LoVo (cell line): ENCODE results near the gene CPTP.

Source experiments
- DNase-seq: peaks from one replicate; pipeline ENCODE4 v3.0.0-alpha.2; 2016; ENCODE audit warnings: low spot score

The CPTP gene

DNA sequence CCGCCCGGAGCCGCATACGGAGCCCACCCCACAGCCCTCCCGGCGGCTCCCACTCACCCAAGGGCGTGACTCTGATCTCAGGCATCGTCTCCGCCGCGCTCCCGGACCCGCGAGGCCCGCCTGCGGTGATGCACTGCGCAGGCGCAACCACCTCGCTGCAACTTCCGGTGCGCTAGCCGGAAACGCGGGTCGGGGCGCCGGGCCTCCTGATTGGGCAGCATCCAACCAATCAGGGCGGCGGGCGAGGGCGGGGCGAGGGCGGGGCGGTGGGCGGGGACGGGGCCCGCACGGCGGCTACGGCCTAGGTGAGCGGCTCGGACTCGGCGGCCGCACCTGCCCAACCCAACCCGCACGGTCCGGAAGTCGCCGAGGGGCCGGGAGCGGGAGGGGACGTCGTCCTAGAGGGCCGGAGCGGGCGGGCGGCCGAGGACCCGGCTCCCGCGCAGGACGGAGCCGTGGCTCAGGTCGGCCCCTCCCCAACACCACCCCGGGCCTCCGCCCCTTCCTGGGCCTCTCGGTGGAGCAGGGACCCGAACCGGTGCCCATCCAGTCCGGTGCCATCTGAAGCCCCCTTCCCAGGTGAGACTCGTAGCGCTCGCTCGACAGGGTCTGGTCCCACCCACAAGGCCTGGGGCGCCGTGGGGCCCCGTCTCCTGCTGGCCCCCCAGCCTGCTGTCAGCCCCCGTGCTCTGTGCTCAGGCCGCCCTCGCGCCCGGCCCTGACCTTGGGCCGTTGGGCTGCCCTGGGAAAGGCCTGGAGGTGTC, at the start of gene CPTP, which contains the start of gene INTS11:
CPTP (plus strand) TSS at position 279 of the 764 bp plus-strand sequence. CDS start 2,109 bp downstream, outside the sequence.
INTS11 (minus strand) TSS at position 137 of the 764 bp plus-strand sequence; CDS start at position 85, 52 bp downstream.
- peak; percentile 94 for DNase-seq

DNA sequence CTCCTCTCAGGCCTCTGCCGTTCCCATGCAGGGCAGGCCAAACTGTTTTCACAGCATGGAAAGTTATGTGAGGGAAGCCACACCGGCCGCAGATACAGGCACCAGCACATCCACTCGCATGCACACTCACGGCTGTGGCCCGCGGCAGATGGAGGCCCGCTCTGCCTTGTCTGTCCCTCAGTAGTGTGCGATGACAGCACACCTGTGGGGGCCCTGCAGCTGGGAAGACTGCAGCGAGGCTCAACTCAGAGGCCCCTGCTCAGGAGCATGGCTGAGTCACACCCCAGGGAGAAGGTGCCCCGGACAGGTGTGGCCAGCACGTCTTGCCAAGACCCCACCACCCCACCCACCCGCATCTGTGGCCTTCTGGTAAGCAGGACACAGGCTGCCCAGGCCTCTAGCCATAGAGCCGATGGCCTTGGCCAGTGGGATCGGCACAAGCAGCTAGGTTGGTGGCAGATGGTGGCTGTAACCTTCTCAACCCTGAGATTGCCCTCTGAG, 49.6 kb upstream of the CPTP start:
- DNase-seq = no peak

DNA sequence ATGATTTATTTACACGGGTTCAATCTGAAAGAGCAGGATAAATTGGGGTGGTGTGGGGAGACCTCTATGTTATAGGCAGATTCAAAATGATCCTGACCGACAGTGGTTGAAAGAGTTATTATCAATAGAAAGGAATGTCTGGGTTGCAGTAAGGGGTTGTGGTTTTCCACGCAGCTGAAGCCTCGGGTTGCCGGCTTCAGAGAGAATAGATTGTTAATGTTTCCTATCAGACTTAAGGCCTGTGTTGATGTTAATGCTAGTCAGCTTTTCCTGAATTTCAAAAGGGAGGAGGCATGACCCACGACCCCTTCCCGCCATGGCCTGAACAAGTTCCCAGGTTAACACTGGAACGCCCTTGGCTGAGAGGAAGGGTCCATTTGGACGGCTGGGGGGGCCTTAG, 48.8 kb upstream of the CPTP start:
- DNase-seq = no peak

DNA sequence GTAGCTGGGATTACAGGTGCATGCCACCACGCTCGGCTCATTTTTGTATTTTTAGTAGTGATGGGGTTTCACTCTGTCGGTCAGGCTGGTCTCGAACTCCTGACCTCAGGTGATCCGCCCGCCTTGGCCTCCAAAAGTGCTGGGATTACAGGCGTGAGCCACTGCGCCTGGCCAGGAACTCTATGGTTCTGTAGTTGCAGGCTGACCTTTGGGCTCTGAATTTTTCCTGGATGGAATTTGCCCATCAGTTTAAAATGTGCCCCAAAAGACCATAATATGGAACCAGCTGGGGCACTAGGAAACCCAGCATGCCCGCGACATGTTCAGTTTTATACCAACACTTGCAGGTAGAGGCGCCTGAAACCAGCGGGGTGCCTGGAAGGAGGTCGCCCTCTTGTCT, 46.0 kb upstream of the CPTP start:
- DNase-seq = no peak

DNA sequence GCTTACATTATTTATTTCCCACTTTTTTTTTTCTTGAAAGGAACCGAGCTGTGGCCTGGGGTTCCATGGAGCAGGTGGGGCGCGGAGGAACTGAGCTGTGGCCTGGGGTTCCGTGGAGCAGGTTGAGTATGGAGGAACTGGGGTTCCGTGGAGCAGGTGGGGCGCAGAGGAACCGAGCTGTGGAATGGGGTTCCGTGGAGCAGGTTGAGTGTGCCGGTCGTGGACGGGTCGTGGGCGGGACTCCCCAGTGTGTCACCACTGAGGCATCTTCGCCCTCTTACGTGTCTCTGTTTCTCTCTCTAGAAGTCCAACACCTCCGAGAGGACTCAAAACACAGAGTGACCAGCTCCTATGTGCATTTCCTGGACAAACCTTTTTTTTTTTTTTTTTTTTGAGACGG, 45.6 kb upstream of the CPTP start:
- no peak for DNase-seq

DNA sequence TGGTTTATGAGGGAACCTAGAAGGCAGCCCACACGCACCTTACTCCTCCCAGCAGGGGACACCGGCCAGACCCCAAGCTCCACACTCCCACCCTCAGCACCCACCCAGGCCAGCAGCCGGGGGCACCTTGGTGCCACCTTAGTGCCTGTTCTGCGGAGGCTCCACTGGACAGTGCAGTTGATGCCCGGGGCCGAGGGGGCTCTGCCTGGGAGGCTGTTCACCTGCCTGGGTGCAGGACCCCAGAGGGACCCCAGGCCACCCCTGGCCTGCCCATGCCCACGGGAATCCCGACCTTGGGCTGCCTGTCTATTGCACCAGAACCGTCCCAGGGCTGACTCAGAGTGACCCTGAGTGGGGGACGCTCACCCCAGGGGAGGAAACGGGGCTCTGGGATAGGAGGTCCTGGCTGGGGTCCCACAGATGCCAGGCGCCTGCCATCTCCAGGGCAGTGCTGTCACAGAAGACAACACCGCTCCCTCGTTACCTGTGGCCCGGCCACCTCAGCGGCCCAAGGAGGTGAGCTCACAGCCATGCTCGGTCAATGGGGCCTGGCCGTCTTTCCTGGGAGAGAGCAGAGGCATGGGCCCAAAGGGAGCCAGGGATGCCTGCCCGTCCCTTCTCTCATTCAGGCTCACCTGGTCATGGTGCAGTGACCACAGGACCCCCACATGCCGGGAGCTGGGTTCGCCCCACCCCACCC, 43.7 kb upstream of the CPTP start:
- no peak for DNase-seq

DNA sequence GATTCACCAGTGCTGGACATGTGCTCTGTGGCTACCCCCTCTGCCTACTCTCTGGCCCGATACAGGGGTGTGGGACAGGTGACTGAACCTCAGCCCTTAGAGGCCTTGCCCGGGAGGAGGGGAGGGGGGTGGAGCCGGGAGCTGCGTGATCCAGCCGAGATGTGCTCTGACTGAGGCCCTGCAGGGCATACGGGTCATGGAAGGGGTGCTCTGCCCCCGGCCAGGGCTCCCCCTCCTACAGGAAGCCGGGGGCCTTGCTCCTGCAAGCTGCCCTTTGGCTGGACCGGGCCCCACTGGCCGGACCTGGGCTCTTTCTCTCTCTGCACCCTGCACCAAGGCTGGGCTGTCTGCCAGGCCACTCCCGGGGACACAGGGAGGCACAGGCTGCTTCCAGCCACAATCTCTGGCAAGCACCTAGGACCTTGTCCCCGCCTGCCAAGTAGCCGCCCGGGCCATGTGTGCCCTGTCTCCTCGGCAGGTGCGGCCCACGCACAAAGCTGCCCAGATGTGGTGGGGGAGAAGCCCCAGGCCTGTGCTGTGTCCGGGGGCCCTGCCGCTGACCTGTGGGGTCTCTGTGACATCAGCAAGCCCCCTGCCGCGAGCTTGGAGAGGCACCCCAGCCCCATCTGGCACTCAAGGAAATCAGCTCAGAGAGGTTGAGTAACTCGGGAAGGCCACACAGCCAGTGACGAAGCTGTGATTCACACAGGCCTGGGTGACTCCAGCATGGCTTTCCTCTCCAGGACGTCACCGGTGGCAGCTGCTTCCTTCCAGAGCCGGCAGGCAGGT, 42.9 kb upstream of the CPTP start:
- DNase-seq = no peak

DNA sequence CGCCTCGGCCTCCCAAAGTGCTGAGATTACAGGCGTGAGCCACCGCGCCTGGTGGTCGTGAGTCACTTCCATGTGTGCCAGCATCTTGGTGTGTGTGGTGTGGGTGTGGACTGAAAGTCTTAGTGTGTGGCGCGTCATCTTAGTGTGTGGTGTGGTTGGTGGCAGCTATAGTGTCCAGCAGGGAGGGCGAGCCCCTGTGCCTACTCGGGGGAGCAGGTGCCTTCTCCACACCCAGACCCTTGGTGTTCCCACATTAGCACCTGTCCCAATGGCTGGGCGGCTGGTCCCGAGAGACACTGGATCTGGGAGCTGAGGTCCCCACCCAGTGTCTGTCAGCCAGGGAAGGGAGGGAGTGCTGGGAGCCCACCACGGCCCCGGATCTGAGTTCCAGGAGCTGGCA, 41.6 kb upstream of the CPTP start:
- no peak for DNase-seq

DNA sequence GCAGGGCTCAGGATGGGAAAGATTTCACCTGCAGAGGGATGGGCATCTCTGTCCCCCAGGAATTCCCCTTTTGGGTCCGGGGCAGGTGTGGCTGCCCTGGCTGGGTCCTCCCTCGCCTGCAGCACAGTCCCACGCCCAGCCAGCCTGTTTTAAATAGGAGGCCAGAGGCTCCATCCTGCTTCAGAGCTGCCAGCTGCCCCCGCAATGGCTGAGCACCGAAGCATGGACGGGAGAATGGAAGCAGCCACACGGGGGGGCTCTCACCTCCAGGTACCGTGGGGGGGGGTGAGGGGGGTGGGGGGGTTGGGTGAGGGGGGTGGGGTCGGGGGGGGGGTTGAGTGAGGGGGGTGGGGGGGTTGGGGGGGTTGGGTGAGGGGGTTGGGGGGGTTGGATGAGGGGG, 40.8 kb upstream of the CPTP start:
- DNase-seq = no peak

DNA sequence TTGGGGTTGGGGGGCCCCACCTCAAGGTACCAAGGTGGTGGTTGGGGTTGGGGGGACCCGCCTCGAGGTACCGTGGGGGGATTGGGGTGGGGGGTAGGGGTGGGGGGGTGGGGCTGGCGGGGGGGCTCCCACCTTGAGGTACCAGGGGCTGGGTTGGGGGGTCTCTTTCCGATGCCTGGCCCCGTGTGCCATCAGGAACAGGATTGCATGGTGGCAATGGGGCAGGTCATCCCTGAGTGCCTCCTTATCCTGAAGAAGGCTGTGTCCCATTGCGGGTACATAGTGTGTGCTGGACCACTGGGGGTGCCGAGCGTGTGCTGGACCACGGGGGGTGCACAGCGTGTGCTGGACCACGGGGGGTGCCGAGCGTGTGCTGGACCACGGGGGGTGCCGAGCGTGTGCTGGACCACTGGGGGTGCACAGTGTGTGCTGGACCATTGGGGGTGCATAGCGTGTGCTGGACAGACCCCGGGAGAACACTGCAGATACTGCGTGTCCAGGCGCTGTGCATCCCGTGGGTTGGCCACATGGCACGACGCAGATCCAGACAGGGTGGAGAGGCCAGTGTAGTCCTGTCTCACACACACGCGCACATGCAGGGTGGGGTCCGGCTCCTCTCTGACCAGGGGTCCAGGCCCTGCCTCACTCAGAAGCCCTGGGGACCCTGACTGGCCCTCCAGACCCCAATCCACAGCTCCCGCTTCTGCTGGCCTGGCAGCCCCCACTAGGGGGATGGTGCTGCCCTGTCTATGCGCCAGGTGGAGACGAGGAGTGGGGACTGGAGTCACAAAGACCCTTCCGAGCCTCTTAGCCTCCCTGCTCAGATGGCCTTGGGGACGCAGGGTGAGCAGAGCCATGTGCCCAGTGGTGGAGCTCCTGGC, 40.1 kb upstream of the CPTP start:
- DNase-seq = no peak

DNA sequence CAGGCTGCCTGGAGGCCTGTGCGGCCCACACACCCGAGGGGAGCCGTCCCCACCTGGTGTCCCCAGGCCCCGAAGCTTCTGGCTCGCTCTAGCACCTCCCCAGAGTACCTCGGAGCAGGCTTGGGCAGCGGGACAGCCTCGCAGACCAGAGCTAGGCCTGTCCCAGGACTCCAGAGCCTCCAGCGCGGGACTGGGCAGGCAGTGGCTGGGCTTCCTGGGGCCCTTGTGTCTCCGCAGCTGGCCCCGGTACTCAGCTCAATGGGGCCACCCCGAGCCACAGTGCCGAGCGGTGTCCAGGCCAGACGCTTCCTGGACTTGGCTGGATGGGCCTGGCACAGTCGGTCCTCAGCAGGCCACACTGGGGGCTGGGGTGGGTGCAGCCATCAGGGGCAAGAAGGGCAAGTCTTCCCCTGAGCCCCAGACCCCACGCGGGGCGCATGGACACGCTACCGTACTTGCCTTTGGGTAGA, 39.5 kb upstream of the CPTP start:
- no peak for DNase-seq

DNA sequence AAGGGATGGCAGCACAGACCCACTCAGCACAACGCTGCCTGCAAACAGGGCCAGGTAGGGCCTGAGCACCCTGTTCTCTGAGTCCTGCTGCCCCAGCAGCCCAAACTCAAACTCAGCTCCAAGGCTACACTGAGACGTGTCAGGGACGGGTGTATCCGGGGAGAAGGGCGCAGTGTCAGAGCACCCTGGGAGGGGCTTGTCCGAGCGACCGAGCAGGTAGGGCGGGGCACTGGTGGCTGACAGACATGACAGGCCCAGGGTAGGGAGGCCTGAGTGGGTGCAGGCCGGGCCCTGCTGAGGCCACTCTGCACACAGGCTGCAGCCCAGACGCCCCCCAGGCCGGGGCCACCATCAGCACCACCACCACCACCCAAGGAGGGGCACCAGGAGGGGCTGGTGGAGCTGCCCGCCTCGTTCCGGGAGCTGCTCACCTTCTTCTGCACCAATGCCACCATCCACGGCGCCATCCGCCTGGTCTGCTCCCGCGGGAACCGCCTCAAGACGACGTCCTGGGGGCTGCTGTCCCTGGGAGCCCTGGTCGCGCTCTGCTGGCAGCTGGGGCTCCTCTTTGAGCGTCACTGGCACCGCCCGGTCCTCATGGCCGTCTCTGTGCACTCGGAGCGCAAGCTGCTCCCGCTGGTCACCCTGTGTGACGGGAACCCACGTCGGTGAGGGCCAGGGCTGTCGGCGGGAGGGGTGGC, 38.8 kb upstream of the CPTP start:
- DNase-seq = no peak

DNA sequence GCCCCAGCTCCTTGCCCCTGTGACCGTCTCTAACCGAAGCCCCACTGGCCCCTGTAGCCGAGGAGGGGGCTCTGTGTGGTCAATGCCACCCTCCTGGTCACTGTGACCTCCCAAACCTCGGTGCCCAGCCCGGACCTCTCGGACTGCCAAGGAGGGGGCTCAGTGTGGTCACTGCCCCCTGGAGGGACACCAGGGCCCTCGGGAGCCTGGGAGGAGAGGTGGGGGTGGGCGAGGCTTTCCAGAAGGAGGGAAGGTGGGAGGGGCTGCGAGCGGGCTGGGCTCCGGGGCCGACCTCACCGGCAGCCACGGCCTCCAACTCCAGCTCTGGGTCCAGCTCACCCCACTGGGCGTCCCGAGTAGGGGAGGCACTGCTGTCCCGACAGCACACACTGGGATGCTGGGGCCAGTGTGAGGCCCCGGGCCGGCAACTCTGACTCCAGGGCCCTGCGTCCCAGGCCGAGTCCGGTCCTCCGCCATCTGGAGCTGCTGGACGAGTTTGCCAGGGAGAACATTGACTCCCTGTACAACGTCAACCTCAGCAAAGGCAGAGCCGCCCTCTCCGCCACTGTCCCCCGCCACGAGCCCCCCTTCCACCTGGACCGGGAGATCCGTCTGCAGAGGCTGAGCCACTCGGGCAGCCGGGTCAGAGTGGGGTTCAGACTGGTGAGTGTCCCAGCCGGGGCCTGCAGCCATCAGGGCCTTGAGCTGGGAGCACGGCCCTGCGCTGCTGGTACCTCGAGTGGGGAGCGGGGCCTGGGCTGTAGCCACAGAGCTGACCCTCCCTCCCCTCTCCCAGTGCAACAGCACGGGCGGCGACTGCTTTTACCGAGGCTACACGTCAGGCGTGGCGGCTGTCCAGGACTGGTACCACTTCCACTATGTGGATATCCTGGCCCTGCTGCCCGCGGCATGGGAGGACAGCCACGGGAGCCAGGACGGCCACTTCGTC, 38.0 kb upstream of the CPTP start:
- no peak for DNase-seq

DNA sequence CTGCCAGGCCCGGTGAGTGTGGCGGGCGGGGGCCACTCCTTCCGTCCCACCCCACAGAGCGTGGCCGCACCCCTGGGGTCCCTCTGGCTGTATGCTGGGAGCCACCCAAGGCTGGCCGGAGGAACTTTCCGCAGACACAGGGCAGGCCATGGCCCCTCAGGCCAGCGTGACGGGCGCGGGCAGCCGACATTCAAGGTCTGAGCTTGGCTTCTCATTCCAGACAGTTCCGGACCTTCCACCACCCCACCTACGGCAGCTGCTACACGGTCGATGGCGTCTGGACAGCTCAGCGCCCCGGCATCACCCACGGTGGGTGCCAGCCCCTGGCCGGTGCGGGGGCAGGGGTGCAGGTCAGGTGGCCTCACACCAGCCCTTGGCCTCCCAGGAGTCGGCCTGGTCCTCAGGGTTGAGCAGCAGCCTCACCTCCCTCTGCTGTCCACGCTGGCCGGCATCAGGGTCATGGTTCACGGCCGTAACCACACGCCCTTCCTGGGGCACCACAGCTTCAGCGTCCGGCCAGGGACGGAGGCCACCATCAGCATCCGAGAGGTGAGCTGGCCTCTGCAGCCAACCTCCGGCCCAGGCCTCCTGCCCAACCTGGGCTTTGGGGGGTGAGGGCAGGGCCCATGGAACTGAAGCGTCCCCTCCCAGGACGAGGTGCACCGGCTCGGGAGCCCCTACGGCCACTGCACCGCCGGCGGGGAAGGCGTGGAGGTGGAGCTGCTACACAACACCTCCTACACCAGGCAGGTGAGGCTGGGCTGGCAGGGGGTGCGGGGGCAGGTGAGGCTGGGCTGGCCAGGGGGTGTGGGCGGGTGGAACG, 37.1 kb upstream of the CPTP start:
- DNase-seq = no peak

DNA sequence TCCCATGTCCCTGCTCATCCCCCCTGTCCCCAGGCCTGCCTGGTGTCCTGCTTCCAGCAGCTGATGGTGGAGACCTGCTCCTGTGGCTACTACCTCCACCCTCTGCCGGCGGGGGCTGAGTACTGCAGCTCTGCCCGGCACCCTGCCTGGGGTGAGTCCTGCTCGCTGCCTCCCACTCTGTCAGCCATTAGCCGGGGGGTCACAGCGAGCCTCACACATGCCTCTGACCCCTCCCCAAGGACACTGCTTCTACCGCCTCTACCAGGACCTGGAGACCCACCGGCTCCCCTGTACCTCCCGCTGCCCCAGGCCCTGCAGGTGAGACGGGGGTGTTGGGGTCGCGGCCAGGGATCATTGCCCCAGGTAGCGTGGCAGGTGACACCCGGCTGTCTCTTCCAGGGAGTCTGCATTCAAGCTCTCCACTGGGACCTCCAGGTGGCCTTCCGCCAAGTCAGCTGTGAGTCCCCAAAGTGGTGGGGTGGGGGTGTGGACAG, 34.3 kb upstream of the CPTP start:
- DNase-seq = no peak

DNA sequence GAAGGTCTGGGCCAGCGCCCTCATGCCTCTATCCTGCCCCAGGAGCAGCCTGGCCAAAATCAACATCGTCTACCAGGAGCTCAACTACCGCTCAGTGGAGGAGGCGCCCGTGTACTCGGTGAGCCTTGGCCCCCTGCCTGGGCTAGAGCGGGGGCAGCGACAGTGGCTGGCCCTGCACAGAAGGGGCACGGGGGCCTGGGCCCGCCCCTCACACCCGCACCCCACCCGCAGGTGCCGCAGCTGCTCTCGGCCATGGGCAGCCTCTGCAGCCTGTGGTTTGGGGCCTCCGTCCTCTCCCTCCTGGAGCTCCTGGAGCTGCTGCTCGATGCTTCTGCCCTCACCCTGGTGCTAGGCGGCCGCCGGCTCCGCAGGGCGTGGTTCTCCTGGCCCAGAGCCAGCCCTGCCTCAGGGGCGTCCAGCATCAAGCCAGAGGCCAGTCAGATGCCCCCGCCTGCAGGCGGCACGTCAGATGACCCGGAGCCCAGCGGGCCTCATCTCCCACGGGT, 33.5 kb upstream of the CPTP start:
- no peak for DNase-seq

DNA sequence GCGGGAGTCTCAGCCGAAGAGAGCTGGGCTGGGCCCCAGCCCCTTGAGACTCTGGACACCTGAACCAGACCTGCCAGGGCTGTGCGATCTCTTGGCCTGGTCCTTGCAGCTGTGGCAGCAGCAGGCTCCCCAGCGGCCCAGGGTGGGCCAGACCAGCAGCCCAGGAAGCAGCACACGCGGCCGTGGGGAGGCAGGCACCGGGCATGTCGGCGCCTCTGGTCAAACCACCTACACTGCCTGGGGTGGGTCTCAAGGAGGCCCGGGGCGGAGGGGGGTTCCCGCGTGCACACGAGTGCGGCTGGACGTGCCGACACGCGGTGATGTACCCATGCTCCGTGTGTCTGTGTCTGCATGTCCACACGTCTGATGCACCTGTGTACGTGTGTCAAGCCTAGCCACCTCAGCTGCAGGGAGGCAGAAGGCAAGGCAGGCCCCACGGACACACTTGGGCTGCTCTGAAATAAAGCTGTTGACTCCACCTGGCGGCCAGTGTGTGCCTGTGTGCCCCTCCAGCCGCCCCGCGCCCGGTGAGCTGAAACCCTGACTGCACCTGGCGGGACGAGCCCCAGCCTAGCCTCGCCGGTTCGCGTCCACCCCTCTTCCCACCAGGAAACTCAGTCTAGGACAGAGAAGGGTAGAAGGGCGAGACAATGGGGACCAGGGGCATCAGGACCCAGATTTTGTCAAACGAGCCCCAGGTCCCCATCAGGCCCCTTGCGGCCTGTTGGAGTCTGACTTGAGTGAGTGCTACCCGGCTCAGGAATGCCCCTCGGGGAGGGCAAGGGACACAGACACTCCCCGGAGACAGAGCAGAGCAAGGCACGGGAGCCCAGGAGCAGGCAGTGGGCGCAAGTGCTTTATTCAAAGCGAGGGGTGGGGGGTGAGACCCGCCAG, 32.8 kb upstream of the CPTP start:
- peak; percentile 52 for DNase-seq
